CD4-positive, alpha-beta T cell (primary cell): ENCODE results near the gene ZNF580. TPM values are rescaled to one million over a fixed set of nuclear protein-coding genes. Genes with fewer than 3 reads are reported as not detected.

Experiments
- ATAC-seq: fragments of 200-7000 bp; cut with Tn5 transposase; one replicate; pipeline ENCODE4 v1.10.0; 2022; ENCODE audit warnings: mild to moderate bottlenecking; ENCODE audit not compliant: poor library complexity
- CTCF ChIA-PET: fragments of 350-600 bp; sonication (Branson Sonifier 250); formaldehyde crosslinking; loops from one replicate; lab custom pipeline; 2021; ENCODE audit warnings: antibody characterized with exemption, inconsistent platforms; lab: Charles Lee
- POLR2A ChIA-PET: fragments of 350-600 bp; sonication (Branson Sonifier 250); formaldehyde crosslinking; loops from one replicate; lab custom pipeline; 2021; ENCODE audit warnings: antibody characterized with exemption, inconsistent platforms; lab: Charles Lee
- DNase-seq, 14 experiments: peaks; one replicate each; pipeline ENCODE4 v3.0.0-alpha.2; 2013 to 2020; ENCODE audit warnings: mixed read lengths in 2 of 14
- H3K27ac ChIP-seq, 2 donors: one replicate each; pipeline versions ENCODE4 v1.5.1 to v1.7.0; 2013; ENCODE audit warnings: low read length in 2 of 2, low read depth in 1 of 2, mild to moderate bottlenecking in 1 of 2
- H3K27me3 ChIP-seq, 2 experiments: 1 replicate in 1 of 2; 2 replicates in 1 of 2; pipeline versions ENCODE4 v1.6.1 to v1.7.0; 2013; ENCODE audit warnings: low read length in 2 of 2, control low read depth in 1 of 2, mild to moderate bottlenecking in 1 of 2, moderate library complexity in 1 of 2; ENCODE audit not compliant: insufficient read depth in 2 of 2, control insufficient read depth in 1 of 2
- H3K36me3 ChIP-seq: one replicate; pipeline ENCODE4 v1.6.1; 2013; ENCODE audit warnings: low read length, control low read depth; ENCODE audit not compliant: insufficient read depth
- H3K4me1 ChIP-seq: one replicate; pipeline ENCODE4 v1.6.1; 2013; ENCODE audit warnings: low read length, control low read depth; ENCODE audit not compliant: insufficient read depth
- H3K4me3 ChIP-seq: one replicate; pipeline ENCODE4 v1.5.1; 2013; ENCODE audit warnings: mild to moderate bottlenecking, low read length, moderate library complexity
- H3K9me3 ChIP-seq, 2 experiments: 1 replicate in 1 of 2; 2 replicates in 1 of 2; pipeline versions ENCODE4 v1.6.1 to v1.7.0; 2013; ENCODE audit warnings: low read length in 2 of 2, mild to moderate bottlenecking in 2 of 2, control low read depth in 1 of 2, moderate library complexity in 1 of 2; ENCODE audit not compliant: control insufficient read depth in 1 of 2, insufficient read depth in 1 of 2
- H3K27ac Mint-ChIP-seq: one replicate; pipeline ENCODE4 v1.8.0; 2020; ENCODE audit warnings: mixed read lengths
- H3K27me3 Mint-ChIP-seq: one replicate; pipeline ENCODE4 v1.8.0; 2021; ENCODE audit warnings: mixed read lengths
- H3K36me3 Mint-ChIP-seq: one replicate; pipeline ENCODE4 v1.8.0; 2021; ENCODE audit warnings: low read depth, mixed read lengths
- H3K4me1 Mint-ChIP-seq: one replicate; pipeline ENCODE4 v1.8.0; 2021; ENCODE audit warnings: low read depth, mixed read lengths
- H3K4me3 Mint-ChIP-seq: one replicate; pipeline ENCODE4 v1.8.0; 2020; ENCODE audit warnings: mild to moderate bottlenecking, mixed read lengths
- H3K9me3 Mint-ChIP-seq: one replicate; pipeline ENCODE4 v1.8.0; 2020; ENCODE audit warnings: mixed read lengths
- intact Hi-C, 2 experiments: fragments of 100-400 bp; cut with DNase I in 1 of 2; cut with micrococcal nuclease in 1 of 2; formaldehyde crosslinking; loops; one replicate each; pipeline versions ENCODE4 v1.15.1 to v1.9.0; 2023 to 2025; cut with DNase I, micrococcal nuclease
- total RNA-seq, 174 experiments: library from RNA in 2 of 174; stranded (reverse) in 2 of 174; gene quantifications; one replicate each; pipeline ENCODE4 v1.2.3 and lab custom pipeline; 2021 to 2026
- TF ChIP-seq, protein P1 (sequence below): fragments of 200-600 bp; IDR thresholded peaks from one replicate; pipeline ENCODE4 v1.8.0; 2022; ENCODE audit warnings: antibody characterized with exemption, mild to moderate bottlenecking

Gene ZNF580
- total RNA-seq, 2 experiments from 2014 or later, result 45.2 to 46.6 TPM

DNA sequence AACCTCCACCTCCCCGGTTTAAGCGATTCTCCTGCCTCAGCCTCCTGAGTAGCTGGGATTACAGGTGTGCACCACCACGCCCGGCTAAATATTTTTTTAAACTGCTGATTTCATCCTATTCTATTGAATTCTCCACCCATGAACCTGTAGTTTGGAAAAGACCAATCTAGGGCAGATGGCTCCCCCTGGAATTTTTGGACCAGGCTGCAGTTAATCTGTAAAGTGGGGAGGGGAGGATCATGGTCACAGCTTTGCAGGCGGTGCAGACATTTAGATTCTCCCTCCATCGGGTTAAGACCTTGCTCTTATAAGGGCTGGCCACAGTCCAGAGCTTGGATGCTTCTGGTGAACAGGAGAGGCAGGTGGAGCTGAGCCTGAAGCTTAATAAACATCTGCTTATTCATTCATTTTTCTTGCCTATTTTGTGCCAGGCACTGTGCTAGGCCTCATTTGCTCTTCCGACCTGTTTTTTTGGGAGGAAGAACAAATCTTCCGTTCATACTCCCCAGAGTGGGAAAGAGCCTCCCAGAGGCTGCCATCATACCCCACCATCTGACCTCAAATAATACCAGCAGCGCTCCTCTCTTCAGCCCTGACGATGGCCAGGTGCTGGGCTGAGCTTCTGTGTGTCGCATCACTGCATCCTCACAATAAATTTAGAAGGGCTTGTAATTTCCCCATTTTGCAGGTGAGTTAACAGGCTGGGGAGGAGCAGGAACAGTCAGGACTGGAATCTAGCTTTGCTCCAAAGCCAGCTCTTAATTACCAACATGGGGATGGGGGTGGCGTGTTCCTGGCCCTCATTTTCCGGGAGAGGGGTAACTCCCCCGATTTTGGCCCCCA is 6.3 kb downstream of the ZNF580 start:
- Histone ChIP-seq H3K36me3 (peaks cover 12% of the 10 kb centered on the region), H3K4me1 (peaks cover 57% of the 10 kb centered on the region), H3K9me3 (no peaks in the 10 kb centered on the region), H3K27ac (peak overlapping the region in 1 of 2 donors; percentile 35), H3K4me3 (peak overlapping the region; percentile 59), H3K27me3 (no peaks in the 10 kb centered on the region)
- POLR2A ChIA-PET, result interaction anchor here (0.9 to 2.0 kb wide), 5 partner anchors 9 to 185 kb away, joined by 3 to 14 read pairs (median 4); partner anchors contain the start of gene ISOC2
- TF ChIP-seq, protein P1, sequence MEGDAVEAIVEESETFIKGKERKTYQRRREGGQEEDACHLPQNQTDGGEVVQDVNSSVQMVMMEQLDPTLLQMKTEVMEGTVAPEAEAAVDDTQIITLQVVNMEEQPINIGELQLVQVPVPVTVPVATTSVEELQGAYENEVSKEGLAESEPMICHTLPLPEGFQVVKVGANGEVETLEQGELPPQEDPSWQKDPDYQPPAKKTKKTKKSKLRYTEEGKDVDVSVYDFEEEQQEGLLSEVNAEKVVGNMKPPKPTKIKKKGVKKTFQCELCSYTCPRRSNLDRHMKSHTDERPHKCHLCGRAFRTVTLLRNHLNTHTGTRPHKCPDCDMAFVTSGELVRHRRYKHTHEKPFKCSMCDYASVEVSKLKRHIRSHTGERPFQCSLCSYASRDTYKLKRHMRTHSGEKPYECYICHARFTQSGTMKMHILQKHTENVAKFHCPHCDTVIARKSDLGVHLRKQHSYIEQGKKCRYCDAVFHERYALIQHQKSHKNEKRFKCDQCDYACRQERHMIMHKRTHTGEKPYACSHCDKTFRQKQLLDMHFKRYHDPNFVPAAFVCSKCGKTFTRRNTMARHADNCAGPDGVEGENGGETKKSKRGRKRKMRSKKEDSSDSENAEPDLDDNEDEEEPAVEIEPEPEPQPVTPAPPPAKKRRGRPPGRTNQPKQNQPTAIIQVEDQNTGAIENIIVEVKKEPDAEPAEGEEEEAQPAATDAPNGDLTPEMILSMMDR, result no peak
- H3K36me3 Mint-ChIP-seq, result peaks cover 9% of the 10 kb centered on the region
- no peaks in the 10 kb centered on the region for H3K9me3 Mint-ChIP-seq
- peak overlapping the region; percentile 88 for H3K4me3 Mint-ChIP-seq
- H3K27ac Mint-ChIP-seq, result peak overlapping the region; percentile 63
- CTCF ChIA-PET, result interaction anchor here (0.6 to 2.5 kb wide), 3 partner anchors 14 to 41 kb away, joined by 3 to 12 read pairs (median 4); partner anchors contain the start of gene ZNF865
- intact Hi-C loops, result loop anchor here in 1 of 2 experiments (5.0 kb wide), 1 partner anchor 35 kb away; no protein-coding TSS in a partner anchor
- DNase-seq (no peak), ATAC-seq (no peak)
- peaks cover 43% of the 10 kb centered on the region for H3K4me1 Mint-ChIP-seq
- no peaks in the 10 kb centered on the region for H3K27me3 Mint-ChIP-seq

DNA sequence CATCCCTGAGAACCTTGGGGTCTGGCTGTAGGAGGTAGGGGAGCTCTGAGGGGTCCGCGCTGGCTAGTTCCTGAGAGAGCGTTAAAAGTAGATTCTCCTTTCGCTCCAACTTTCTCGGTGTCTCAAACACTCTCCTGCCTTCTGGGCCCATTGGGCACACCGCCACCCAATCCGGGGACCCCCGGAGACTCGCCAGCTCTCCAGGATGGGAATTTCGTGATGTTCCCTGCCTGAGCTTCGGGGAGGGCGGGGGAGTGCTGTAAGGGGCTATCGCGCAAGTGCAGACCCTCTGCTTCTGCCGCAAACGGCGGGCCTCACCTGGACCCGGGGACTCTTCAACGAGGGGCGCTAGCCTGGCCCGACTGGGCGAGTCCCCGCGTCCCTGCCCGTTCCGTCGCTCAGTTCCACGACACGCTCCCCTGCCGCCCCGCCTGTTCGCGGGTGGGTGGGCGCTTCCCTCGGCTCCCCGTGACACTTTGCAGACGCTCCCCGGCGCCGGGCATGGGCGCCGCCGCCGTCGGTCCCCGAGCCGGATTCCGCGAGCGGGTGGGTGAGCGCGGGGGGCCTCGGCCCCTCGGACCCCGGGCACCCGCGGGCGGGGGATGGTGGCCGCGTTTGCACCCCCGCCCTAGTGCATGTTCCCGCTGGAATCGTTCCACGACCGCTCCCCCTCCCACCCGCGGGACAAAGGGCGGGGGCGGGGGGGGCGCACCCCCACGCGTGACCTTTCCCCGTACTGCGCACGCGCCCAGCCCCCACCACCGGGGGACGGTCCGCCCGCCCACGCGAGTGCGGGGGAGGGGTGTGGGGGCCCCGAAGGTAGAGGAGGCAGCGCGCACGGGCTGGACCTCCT is 7.2 kb downstream of the ZNF580 start, which contains the start of gene CCDC106:
TSS of gene CCDC106 (plus strand) at position 481 of the 853 bp plus-strand sequence. CDS start 835 bp downstream, outside the sequence.
- Mint-ChIP-seq H3K27me3 (no peaks in the 10 kb centered on the region), H3K36me3 (peaks cover 9% of the 10 kb centered on the region), H3K27ac (peak within 1 kb of the TSS; percentile 63), H3K9me3 (no peaks in the 10 kb centered on the region), H3K4me1 (peaks cover 40% of the 10 kb centered on the region), H3K4me3 (peak within 1 kb of the TSS; percentile 88)
- Histone ChIP-seq H3K36me3 (peaks cover 12% of the 10 kb centered on the region), H3K4me1 (peaks cover 50% of the 10 kb centered on the region), H3K9me3 (no peaks in the 10 kb centered on the region), H3K27ac (peak within 1 kb of the TSS in 1 of 2 donors; percentile 35), H3K4me3 (peak within 1 kb of the TSS; percentile 59), H3K27me3 (no peaks in the 10 kb centered on the region)
- ATAC-seq (peak; percentile 19), DNase-seq (peak in 9 of 14 experiments; percentile 33 to 71 (median 43))
- POLR2A ChIA-PET, result interaction anchor here (1.0 to 2.0 kb wide), 4 partner anchors 12 to 186 kb away, joined by 3 to 14 read pairs (median 6); partner anchors contain the start of gene ISOC2
- intact Hi-C loops, result loop anchor here in 1 of 2 experiments (5.0 kb wide), 1 partner anchor 34 kb away; no protein-coding TSS in a partner anchor
- CTCF ChIA-PET, result interaction anchor here (0.6 to 2.5 kb wide), 3 partner anchors 15 to 42 kb away, joined by 3 to 12 read pairs (median 4); partner anchors contain the start of gene ZNF865
- TF ChIP-seq, protein P1, result no peak
